ENCODE results near the gene TCOF1.

The TCOF1 gene

DNA sequence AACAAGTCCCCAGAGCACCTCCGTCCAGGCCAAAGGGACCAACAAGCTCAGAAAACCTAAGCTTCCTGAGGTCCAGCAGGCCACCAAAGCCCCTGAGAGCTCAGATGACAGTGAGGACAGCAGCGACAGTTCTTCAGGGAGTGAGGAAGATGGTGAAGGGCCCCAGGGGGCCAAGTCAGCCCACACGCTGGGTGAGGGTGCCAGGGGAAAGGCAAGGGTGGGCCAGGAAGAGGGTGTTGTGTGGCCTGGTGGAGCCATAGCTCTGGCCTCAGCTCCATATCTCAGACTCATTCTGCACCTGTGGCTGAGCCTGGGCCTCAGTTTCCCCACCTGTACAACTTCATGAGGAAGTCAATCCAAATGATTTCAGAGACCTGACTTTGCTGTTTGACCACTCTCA is 34.5 kb downstream of the TCOF1 start:
- no peak for ATAC-seq

DNA sequence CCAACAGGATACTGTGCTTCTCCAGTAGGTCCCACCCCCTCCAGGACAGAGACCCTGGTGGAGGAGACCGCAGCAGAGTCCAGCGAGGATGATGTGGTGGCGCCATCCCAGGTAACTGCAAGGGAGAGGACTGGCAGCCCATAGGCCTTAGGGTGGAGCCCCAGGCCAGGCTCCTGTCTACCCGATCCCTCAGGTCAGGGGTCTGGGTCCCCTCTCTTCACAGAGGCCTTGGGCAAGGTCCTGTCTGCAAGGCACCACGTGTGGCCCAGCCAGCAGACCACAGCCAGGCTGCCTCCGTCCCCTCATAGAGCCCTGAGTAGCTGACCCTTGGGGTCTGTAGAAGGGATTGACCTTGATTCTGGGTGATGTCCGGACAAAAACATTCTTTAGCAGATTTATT is 35.2 kb downstream of the TCOF1 start:
- no peak for ATAC-seq

GRCh38 chr5:150393096-150393645 is 35.7 kb downstream of the TCOF1 start:
- ATAC-seq: no peak

GRCh38 chr5:150394131-150394530 is 36.6 kb downstream of the TCOF1 start:
- ATAC-seq: peak; percentile 23 to 39

DNA sequence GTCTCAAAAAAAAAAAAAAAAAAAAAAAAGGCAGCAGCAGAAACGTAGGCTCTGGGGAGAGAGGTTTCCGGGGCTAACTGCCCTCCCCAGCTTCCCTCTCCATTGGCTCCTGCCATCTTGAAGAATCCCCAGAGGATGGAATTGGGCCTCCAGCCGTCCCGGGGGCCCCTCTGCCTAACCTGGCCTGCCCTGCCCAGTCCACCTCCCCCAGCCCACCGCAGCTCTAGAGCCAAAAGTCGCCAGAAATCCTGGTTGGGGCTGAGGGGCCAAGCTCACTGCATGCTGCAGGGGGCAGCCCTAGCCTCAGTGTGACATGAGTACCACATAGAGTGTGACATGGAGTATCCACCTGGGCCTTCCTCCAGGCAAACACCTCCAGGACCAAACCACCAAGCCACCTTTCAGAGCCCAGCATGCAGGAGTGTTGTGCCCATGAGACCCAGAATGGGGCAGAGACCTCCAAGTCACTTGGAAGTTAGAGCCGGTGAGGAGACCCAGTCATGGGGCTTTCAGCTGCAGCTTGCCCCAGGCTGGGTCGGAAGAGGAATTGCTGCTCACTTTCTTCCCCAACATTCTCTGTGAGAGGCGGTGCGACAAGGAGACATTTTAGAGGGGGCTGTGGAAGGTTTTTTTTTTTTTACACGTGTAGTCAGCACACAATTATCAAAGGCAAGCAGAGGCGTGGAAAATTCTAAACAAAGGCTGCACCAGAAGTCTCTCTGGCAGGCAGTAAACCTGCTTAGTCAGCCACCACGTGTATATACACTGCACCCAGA is 37.6 kb downstream of the TCOF1 start:
- ATAC-seq: no peak

- no peak for ATAC-seq
Observed at GRCh38 chr5:150395688-150395975, 38.1 kb downstream of the TCOF1 start.

- ATAC-seq: no peak
Observed at GRCh38 chr5:150396267-150396666, 38.8 kb downstream of the TCOF1 start.

DNA sequence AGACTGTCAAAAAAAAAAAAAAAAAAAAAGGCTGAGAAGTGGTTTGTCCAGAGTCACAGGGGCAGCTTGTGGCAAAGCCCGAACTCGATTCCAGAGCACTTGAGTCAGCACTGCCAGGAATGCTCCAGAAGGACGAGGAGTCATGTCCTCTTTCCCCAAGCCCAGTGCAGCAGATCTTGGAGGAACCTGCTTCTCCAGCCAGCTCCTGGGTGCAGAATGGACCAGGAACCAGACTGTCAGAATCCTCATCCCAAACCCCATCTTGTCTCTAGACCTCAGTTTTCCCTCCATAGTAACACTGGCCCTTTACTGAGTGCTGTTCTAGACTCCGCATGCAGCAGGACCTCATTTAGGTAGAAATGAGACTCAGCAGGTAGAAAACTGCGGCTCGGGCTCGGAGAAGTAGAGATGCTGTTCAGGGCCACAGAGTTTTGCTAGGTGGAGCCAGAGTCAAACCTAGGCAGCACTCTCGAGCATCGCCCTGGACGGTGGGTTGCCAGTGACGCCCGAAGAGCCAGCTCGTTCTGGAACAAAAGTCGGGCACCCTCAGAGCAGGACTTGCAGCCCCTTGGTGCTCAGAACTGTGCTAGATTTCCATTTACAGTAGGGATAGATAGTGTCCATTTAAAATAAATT is 39.8 kb downstream of the TCOF1 start:
- no peak for ATAC-seq

- ATAC-seq: no peak
Observed at GRCh38 chr5:150397782-150398721, 40.6 kb downstream of the TCOF1 start.

DNA sequence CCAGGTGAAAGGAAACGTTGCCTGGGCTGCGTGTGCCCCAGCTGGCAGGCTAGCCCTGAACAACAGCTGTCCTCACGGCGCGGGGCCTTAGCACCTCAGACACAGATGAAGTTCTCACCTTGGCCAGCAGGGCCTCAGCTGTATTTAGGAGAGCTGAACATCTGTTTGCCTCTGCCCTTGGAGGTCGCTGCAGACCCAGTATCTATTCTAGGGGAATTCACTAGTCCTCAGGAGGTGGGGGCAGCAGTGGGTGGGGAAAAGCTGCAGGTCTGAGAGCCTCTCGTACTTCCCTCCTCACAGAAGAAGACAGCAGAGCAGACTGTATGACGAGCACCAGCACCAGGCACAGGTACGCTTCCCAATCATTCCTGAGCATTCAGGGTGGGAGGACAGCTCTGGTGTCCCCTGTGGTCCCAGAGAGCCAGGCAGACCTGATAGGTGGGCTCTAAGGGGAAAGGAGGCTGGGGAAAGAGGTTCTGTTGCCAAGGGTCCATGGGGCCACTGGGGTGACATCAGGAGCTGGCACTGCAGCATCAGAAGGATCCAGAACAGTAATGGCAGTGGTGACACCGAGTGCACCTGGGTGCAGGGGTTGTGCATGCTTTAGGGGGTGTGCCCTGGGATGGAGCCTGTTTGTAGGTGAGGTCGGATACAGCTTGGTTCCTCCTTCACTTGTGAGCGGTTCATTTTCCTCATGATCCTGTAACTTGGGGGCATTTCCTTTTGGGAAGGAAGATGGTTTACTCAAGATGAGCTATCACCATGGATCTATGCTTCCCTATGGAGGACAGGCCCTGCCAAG is 41.4 kb downstream of the TCOF1 start:
- ATAC-seq: peak; percentile 38 to 45

GRCh38 chr5:150399524-150400211 is 42.2 kb downstream of the TCOF1 start:
- peak in 1 of 2 donors; percentile 4 for ATAC-seq

GRCh38 chr5:150400316-150401075 is 43.0 kb downstream of the TCOF1 start:
- ATAC-seq: no peak

GRCh38 chr5:150401076-150401375 is 43.5 kb downstream of the TCOF1 start:
- no peak for ATAC-seq

GRCh38 chr5:150401376-150402228 is 44.1 kb downstream of the TCOF1 start:
- ATAC-seq: no peak

DNA sequence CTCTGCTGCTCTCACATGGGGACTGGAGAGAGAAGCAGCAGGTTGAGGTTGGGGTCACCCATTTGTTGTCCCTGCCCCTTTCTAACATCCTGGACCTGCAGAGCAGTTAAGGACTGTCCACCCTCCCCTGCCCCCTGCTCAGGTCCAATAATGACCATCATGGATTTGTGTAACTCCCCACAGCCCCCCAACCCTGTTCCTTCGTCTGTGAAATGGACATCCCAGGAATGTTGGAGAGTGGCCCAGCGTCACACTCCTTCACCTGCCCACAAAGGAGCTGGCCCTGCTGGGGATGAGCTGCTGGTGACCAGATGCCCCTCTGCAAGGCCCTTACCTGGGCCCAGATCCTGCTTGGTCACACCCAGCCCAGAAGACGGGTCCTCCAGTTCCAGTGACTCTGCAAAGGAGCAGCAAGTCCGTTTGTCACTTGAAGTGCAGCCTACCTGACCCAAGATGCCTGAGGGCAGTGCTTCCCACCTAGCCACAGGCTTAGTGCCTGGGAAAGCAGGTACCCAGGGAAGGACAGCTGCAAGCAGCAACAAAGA is 44.8 kb downstream of the TCOF1 start:
- ATAC-seq: no peak

DNA sequence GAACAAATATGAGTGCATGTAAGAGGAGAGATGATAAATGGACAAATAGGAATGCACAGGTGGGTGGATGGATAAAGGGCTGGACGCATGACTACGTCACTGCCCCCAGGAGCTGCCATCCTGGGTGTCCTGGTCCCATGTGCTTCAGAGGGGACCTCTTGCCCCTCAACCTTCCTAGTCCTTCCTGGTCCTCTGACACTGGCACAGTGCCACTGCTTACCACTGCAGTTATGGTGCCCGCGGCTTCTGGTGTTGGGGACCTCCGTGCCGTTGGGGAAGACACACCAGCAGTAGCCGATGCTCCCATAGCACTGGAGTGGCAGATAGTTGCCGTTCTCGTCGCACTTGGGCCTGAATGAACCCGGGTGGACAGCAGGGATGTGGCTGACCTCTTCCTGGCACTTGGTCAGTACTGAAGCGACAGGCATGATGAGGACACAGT is 45.4 kb downstream of the TCOF1 start:
- ATAC-seq: no peak

- no peak for ATAC-seq
Observed at GRCh38 chr5:150404121-150404520, 46.6 kb downstream of the TCOF1 start.

- no peak for ATAC-seq
Observed at GRCh38 chr5:150404535-150404934, 47.0 kb downstream of the TCOF1 start.

GRCh38 chr5:150404941-150405816 is 47.7 kb downstream of the TCOF1 start:
- ATAC-seq: no peak
